ENCODE measurements around the gene MYZAP. TPM values are rescaled to one million over a fixed set of nuclear protein-coding genes. Genes with fewer than 3 reads are reported as not detected.

The MYZAP gene
- total and polyA plus RNA-seq, 9 of the 15 experiments (the other 6 are each of a cell fraction or from before 2014, with no cell fraction given), result 0.03 TPM; not detected in 8

- Histone ChIP-seq H3K4me3 (no peak overlapping the region), H3K27ac (ENCODE audit: extremely low read depth, low read depth, low read length) (no peak overlapping the region)
- TF ChIP-seq GATA2 (CRISPR knock-in tag; IDR thresholded peaks at IDR 0.05), result no peak
- no peak for TF ChIP-seq YY1 (IDR thresholded peaks at IDR 0.05; ENCODE audit: borderline replicate concordance in 1 of 3, control insufficient read depth in 1 of 3, extremely low read depth in 1 of 3, insufficient read depth in 3 of 3, insufficient read length in 1 of 3, insufficient replicate concordance in 2 of 3, low read depth in 1 of 3, low read length in 2 of 3)
- no peak for TF ChIP-seq CREB1 (IDR thresholded peaks at IDR 0.05)
- no peak for TF ChIP-seq CREB1 (CRISPR knock-in tag; IDR thresholded peaks at IDR 0.05)
- TF ChIP-seq KHSRP (IDR thresholded peaks at IDR 0.05), result no peak
- TF ChIP-seq HDAC3 (IDR thresholded peaks at IDR 0.05; ENCODE audit: borderline replicate concordance, partially characterized antibody), result no peak
- no peak for TF ChIP-seq TBP (optimal IDR thresholded peaks at IDR 0.05; ENCODE audit: low read depth, low read length)
- TF ChIP-seq HBP1 (CRISPR knock-in tag; IDR thresholded peaks at IDR 0.05), result no peak
- TF ChIP-seq ZNF695 (CRISPR knock-in tag; IDR thresholded peaks at IDR 0.05), result no peak
- TF ChIP-seq COPS2 (conservative IDR thresholded peaks at IDR 0.05), result no peak
- TF ChIP-seq MIER1 (IDR thresholded peaks at IDR 0.05; ENCODE audit: low read depth), result no peak
- TF ChIP-seq CREBBP (IDR thresholded peaks at IDR 0.05; ENCODE audit: low read depth, low read length), result no peak
- TF ChIP-seq, protein P1, sequence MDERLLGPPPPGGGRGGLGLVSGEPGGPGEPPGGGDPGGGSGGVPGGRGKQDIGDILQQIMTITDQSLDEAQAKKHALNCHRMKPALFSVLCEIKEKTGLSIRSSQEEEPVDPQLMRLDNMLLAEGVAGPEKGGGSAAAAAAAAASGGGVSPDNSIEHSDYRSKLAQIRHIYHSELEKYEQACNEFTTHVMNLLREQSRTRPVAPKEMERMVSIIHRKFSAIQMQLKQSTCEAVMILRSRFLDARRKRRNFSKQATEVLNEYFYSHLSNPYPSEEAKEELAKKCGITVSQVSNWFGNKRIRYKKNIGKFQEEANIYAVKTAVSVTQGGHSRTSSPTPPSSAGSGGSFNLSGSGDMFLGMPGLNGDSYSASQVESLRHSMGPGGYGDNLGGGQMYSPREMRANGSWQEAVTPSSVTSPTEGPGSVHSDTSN (CRISPR knock-in tag; IDR thresholded peaks at IDR 0.05; ENCODE audit: low read depth), result no peak
- TF ChIP-seq, protein P1 (tag; conservative IDR thresholded peaks at IDR 0.05; ENCODE audit: low read depth), result no peak
- TF ChIP-seq MAX (CRISPR knock-in tag; IDR thresholded peaks at IDR 0.05), result no peak
- TF ChIP-seq ZNF740 (CRISPR knock-in tag; IDR thresholded peaks at IDR 0.05), result no peak
- TF ChIP-seq ZNF740 (tag; IDR thresholded peaks at IDR 0.05), result no peak
Observed at GRCh38 chr15:57552678-57553334, 38.9 kb upstream of the MYZAP start.

More at GRCh38 chr15:57552678-57553334, 38.9 kb upstream of the MYZAP start:
- BruUV-seq (replicated peaks), result no TSS peak
- POLR2A ChIA-PET, result interaction anchor here (0.6 kb wide), 2 partner anchors 188 to 664 kb away, joined by 3 read pairs; no protein-coding TSS in a partner anchor
- Histone ChIP-seq H4K20me1 (replicated peaks; ENCODE audit: control insufficient read depth, insufficient read depth, low read length) (no peaks in the 10 kb centered on the region; the same call in 1 of the 2 replicates), H3K27me3 (ENCODE audit: control insufficient read depth in 2 of 2, insufficient read depth in 2 of 2, low read length in 2 of 2) (peaks cover 21 to 76% of the 10 kb centered on the region in 2 experiments; a peak in 4 of 5 replicates), H3K9ac (ENCODE audit: insufficient read depth in 1 of 2, low read depth in 2 of 2, low read length in 2 of 2) (no peak overlapping the region), H3K36me3 (ENCODE audit: control insufficient read depth, insufficient read depth, low read length) (no peaks in the 10 kb centered on the region), H3K9me3 (replicated peaks; ENCODE audit: control insufficient read depth, insufficient read depth, low read depth, low read length) (no peaks in the 10 kb centered on the region), H3K79me2 (ENCODE audit: control insufficient read depth, insufficient read depth, low read length) (no peaks in the 10 kb centered on the region), H3K9me1 (ENCODE audit: control insufficient read depth, insufficient read depth, low read length) (no peaks in the 10 kb centered on the region), H3K4me2 (ENCODE audit: insufficient read depth, low read length) (no peak overlapping the region), H2AFZ (ENCODE audit: low read depth, low read length) (no peak overlapping the region), H3K4me1 (replicated peaks in 1 of 2; ENCODE audit: control insufficient read depth in 2 of 2, insufficient read depth in 2 of 2, low read length in 2 of 2) (no peaks in the 10 kb centered on the region; a peak in 1 of 5 replicates)
- ATAC-seq, result no peak
- no peak for FAIRE-seq
- WGBS (ENCODE audit: insufficient coverage, low coverage, missing lambda C conversion rate), result 2% methylated on average over 8 of the region's 8 CpGs
- no peak for DNase-seq (ENCODE audit: extremely low read depth in 1 of 4, low spot score in 3 of 4)
- CTCF ChIA-PET (ENCODE audit: low intra/inter-chr PET ratio), result interaction anchor here (0.6 kb wide), 1 partner anchor 1306 kb away, joined by 3 read pairs; no protein-coding TSS in a partner anchor
- intact Hi-C loops (cut with micrococcal nuclease), result no loop called here
- in situ Hi-C loops (cut with MboI), result loop anchor here (25.0 kb wide), 1 partner anchor 509 kb away; the partner anchor contains the start of gene ALDH1A2
